HepG2 (cell line): ENCODE results near the gene COBLL1. TPM values are rescaled to one million over a fixed set of nuclear protein-coding genes. Genes with fewer than 3 reads are reported as not detected.
A peak's percentile ranks its signal among the peaks of the same experiment; 100 is the strongest.

Source experiments
- AGO1 ChIP-seq: fragments of 200-400 bp; formaldehyde crosslinking; IDR thresholded peaks from 2 replicates; pipeline ENCODE4 v1.6.1; 2017; ENCODE audit warnings: mild to moderate bottlenecking, low read depth, low read length, moderate library complexity; ENCODE audit not compliant: poor library complexity, severe bottlenecking
- ARNT2 ChIP-seq: sonication (generic); formaldehyde crosslinking; IDR thresholded peaks from 2 replicates; pipeline ENCODE4 v1.8.0; 2022; ENCODE audit warnings: mild to moderate bottlenecking, low read depth, missing genetic modification reagents, moderate library complexity
- CHCHD3 ChIP-seq: sonication (generic); formaldehyde crosslinking; IDR thresholded peaks from 2 replicates; pipeline ENCODE4 v1.8.0; 2022; ENCODE audit warnings: mild to moderate bottlenecking, missing genetic modification reagents, moderate library complexity
- CHD4 ChIP-seq: fragments of 200-600 bp; sonication (generic); IDR thresholded peaks from 2 replicates; pipeline ENCODE4 v1.7.0; 2017; ENCODE audit warnings: mild to moderate bottlenecking, low read length, borderline replicate concordance
- ERF ChIP-seq: IDR thresholded peaks from 2 replicates; pipeline ENCODE4 v1.6.1; 2018; ENCODE audit warnings: missing biosample characterization, missing genetic modification reagents
- HDAC6 ChIP-seq: fragments of 200-600 bp; sonication (generic); IDR thresholded peaks from 2 replicates; pipeline ENCODE4 v1.7.0; 2017; ENCODE audit warnings: mild to moderate bottlenecking, antibody characterized with exemption, low read length, low read depth
- NCOA2 ChIP-seq: sonication (generic); formaldehyde crosslinking; IDR thresholded peaks from 2 replicates; pipeline ENCODE4 v1.8.0; 2022; ENCODE audit warnings: inconsistent platforms
- NCOR1 ChIP-seq: fragments of 200-600 bp; sonication (generic); IDR thresholded peaks from 2 replicates; pipeline ENCODE4 v1.7.0; 2017; ENCODE audit warnings: antibody characterized with exemption, low read length, borderline replicate concordance
- RNF2 ChIP-seq: fragments of 450-650 bp; conservative IDR thresholded peaks from 2 replicates; pipeline ENCODE4 v1.6.1; 2016; ENCODE audit warnings: low read depth
- SMAD1 ChIP-seq: sonication (generic); formaldehyde crosslinking; IDR thresholded peaks from 2 replicates; pipeline ENCODE4 v1.4.0; 2020; ENCODE audit warnings: missing genetic modification reagents, low read depth, mild to moderate bottlenecking, borderline replicate concordance
- SOX5 ChIP-seq: IDR thresholded peaks from 2 replicates; pipeline ENCODE4 v1.6.1; 2016; ENCODE audit warnings: borderline replicate concordance
- SP4 ChIP-seq: sonication (generic); formaldehyde crosslinking; IDR thresholded peaks from 2 replicates; pipeline ENCODE4 v1.8.1; 2023; ENCODE audit warnings: mild to moderate bottlenecking, missing genetic modification reagents
- SPEN ChIP-seq: sonication (generic); formaldehyde crosslinking; IDR thresholded peaks from 2 replicates; pipeline ENCODE4 v1.5.1; 2020; ENCODE audit warnings: low read depth, mild to moderate bottlenecking, missing genetic modification reagents
- TBL1XR1 ChIP-seq: fragments of 150-350 bp; IDR thresholded peaks from 2 replicates; pipeline ENCODE4 v1.6.1; 2014; ENCODE audit warnings: borderline replicate concordance, low read length; ENCODE audit not compliant: partially characterized antibody
- ZBTB7B ChIP-seq: sonication (generic); formaldehyde crosslinking; IDR thresholded peaks from 2 replicates; pipeline ENCODE4 v1.4.0; 2020; ENCODE audit warnings: missing genetic modification reagents
- ZC3H13 ChIP-seq: sonication (generic); formaldehyde crosslinking; IDR thresholded peaks from 2 replicates; pipeline ENCODE4 v1.8.1; 2023; ENCODE audit warnings: mild to moderate bottlenecking, missing genetic modification reagents, moderate library complexity
- ZFP36L2 ChIP-seq: sonication (generic); formaldehyde crosslinking; IDR thresholded peaks from 2 replicates; pipeline ENCODE4 v1.4.0; 2020; ENCODE audit warnings: missing genetic modification reagents
- ZNF572 ChIP-seq: sonication (generic); formaldehyde crosslinking; IDR thresholded peaks from 2 replicates; pipeline ENCODE4 v1.5.1; 2020; ENCODE audit warnings: mild to moderate bottlenecking, missing genetic modification reagents
- ZNF598 ChIP-seq: sonication (generic); formaldehyde crosslinking; IDR thresholded peaks from 2 replicates; pipeline ENCODE4 v1.5.1; 2020; ENCODE audit warnings: mild to moderate bottlenecking, missing genetic modification reagents, borderline replicate concordance
- ZSCAN30 ChIP-seq: sonication (generic); formaldehyde crosslinking; IDR thresholded peaks from 2 replicates; pipeline ENCODE4 v1.5.0; 2020; ENCODE audit warnings: mild to moderate bottlenecking, missing genetic modification reagents
- polyA plus RNA-seq, 8 experiments: library from polyadenylated mRNA; depleted of rRNA in 3 of 8; stranded (reverse) in 7 of 8; unstranded in 1 of 8; fragments of >200 nt; fragmentation: Illumina TruSeq in 4 of 8; extraction: Trizol in 4 of 8; gene quantifications; 2 replicates each; pipeline versions ENCODE4 v1.2.1 to v1.2.3, GENCODE V29; 2011 to 2016; ENCODE audit warnings: low read depth in 4 of 8, missing spikeins in 1 of 8, mixed read lengths in 1 of 8; ENCODE audit not compliant: insufficient read depth in 1 of 8
- total RNA-seq, 5 experiments: library from RNA; depleted of rRNA; stranded (reverse); fragments of >200 nt; fragmentation: Illumina TruSeq; extraction: Trizol; gene quantifications; 2 replicates each; pipeline ENCODE4 v1.2.3, GENCODE V29; 2016; ENCODE audit warnings: low read depth in 1 of 5
- TF ChIP-seq, protein P1 (sequence below): sonication (generic); formaldehyde crosslinking; IDR thresholded peaks from 2 replicates; pipeline ENCODE4 v1.4.0; 2020; ENCODE audit warnings: missing genetic modification reagents, borderline replicate concordance
- TF ChIP-seq, protein P2 (sequence below): sonication (generic); formaldehyde crosslinking; conservative IDR thresholded peaks from 2 replicates; pipeline ENCODE4 v1.4.0; 2020; ENCODE audit warnings: missing genetic modification reagents
- TF ChIP-seq, protein P3 (sequence below): sonication (generic); formaldehyde crosslinking; IDR thresholded peaks from 2 replicates; pipeline ENCODE4 v1.5.1; 2020; ENCODE audit warnings: mild to moderate bottlenecking, missing genetic modification reagents, borderline replicate concordance
- TF ChIP-seq, protein P4 (sequence below): sonication (generic); formaldehyde crosslinking; IDR thresholded peaks from 2 replicates; pipeline ENCODE4 v1.4.0; 2020; ENCODE audit warnings: mild to moderate bottlenecking, missing genetic modification reagents

COBLL1 gene
- total and polyA plus RNA-seq, 2 of the 13 experiments (the other 11 are each of a cell fraction or from before 2014, with no cell fraction given): 32.6 to 86.8 TPM

DNA sequence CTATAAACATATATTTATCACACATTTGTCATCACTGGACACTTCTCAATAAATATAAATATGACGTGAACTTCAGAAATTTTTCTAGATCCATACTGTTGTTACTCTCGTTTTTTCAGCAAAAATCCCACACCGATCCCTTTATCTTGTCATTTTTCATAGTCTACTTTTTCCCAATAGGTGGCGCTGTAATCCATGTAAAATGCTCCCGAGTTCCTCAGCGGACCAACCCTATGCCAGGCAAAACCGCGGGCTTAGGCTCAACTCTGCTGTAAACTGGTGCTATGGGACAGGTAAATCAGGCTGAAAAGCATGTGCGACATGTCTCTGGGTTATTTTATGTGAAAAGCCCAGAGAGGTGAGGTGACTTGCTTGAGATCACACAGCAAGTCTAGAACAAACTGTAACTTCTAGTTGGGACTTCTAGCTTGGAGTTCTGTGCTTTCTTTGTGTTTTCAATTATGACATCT, 104.0 kb downstream of the COBLL1 start (continued):
- TF ChIP-seq, protein P1, sequence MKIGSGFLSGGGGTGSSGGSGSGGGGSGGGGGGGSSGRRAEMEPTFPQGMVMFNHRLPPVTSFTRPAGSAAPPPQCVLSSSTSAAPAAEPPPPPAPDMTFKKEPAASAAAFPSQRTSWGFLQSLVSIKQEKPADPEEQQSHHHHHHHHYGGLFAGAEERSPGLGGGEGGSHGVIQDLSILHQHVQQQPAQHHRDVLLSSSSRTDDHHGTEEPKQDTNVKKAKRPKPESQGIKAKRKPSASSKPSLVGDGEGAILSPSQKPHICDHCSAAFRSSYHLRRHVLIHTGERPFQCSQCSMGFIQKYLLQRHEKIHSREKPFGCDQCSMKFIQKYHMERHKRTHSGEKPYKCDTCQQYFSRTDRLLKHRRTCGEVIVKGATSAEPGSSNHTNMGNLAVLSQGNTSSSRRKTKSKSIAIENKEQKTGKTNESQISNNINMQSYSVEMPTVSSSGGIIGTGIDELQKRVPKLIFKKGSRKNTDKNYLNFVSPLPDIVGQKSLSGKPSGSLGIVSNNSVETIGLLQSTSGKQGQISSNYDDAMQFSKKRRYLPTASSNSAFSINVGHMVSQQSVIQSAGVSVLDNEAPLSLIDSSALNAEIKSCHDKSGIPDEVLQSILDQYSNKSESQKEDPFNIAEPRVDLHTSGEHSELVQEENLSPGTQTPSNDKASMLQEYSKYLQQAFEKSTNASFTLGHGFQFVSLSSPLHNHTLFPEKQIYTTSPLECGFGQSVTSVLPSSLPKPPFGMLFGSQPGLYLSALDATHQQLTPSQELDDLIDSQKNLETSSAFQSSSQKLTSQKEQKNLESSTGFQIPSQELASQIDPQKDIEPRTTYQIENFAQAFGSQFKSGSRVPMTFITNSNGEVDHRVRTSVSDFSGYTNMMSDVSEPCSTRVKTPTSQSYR (CRISPR knock-in tag): no peak
- TF ChIP-seq CHCHD3 (CRISPR knock-in tag) (no peak), TBL1XR1 (no peak), SP4 (CRISPR knock-in tag) (no peak), SOX5 (no peak), NCOA2 (CRISPR knock-in tag) (0 out of 2 replicates have a peak, but pooled peaks have one; percentile 9), ZFP36L2 (CRISPR knock-in tag) (no peak), SMAD1 (CRISPR knock-in tag) (no peak), HDAC6 (no peak), ARNT2 (CRISPR knock-in tag) (no peak), NCOR1 (no peak; the same call in 1 of the 2 replicates), AGO1 (no peak), SPEN (no peak), ZNF572 (CRISPR knock-in tag) (no peak), ZSCAN30 (CRISPR knock-in tag) (peak; percentile 43; the same call in 1 of the 2 replicates), CHD4 (peak; percentile 94), ZBTB7B (CRISPR knock-in tag) (0 out of 2 replicates have a peak, but pooled peaks have one; percentile 29), RNF2 (no peak), ZC3H13 (CRISPR knock-in tag) (no peak), ERF (CRISPR knock-in tag) (peak; percentile 50; the same call in 1 of the 2 replicates), ZNF598 (CRISPR knock-in tag) (no peak)
- TF ChIP-seq, protein P2, sequence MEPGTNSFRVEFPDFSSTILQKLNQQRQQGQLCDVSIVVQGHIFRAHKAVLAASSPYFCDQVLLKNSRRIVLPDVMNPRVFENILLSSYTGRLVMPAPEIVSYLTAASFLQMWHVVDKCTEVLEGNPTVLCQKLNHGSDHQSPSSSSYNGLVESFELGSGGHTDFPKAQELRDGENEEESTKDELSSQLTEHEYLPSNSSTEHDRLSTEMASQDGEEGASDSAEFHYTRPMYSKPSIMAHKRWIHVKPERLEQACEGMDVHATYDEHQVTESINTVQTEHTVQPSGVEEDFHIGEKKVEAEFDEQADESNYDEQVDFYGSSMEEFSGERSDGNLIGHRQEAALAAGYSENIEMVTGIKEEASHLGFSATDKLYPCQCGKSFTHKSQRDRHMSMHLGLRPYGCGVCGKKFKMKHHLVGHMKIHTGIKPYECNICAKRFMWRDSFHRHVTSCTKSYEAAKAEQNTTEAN: 0 out of 2 replicates have a peak, but pooled peaks have one; percentile 36
- TF ChIP-seq, protein P3, sequence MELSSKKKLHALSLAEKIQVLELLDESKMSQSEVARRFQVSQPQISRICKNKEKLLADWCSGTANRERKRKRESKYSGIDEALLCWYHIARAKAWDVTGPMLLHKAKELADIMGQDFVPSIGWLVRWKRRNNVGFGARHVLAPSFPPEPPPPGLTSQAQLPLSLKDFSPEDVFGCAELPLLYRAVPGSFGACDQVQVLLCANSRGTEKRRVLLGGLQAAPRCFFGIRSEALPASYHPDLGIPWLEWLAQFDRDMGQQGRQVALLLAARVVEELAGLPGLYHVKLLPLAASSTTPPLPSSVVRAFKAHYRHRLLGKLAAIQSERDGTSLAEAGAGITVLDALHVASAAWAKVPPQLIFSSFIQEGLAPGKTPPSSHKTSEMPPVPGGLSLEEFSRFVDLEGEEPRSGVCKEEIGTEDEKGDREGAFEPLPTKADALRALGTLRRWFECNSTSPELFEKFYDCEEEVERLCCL: no peak
- TF ChIP-seq, protein P4, sequence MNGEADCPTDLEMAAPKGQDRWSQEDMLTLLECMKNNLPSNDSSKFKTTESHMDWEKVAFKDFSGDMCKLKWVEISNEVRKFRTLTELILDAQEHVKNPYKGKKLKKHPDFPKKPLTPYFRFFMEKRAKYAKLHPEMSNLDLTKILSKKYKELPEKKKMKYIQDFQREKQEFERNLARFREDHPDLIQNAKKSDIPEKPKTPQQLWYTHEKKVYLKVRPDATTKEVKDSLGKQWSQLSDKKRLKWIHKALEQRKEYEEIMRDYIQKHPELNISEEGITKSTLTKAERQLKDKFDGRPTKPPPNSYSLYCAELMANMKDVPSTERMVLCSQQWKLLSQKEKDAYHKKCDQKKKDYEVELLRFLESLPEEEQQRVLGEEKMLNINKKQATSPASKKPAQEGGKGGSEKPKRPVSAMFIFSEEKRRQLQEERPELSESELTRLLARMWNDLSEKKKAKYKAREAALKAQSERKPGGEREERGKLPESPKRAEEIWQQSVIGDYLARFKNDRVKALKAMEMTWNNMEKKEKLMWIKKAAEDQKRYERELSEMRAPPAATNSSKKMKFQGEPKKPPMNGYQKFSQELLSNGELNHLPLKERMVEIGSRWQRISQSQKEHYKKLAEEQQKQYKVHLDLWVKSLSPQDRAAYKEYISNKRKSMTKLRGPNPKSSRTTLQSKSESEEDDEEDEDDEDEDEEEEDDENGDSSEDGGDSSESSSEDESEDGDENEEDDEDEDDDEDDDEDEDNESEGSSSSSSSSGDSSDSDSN (CRISPR knock-in tag): no peak
